Gastrocnemius medialis (tissue), 4 donors: ENCODE data around the gene SRPK2. TPM values are rescaled to one million over a fixed set of nuclear protein-coding genes. Genes with fewer than 3 reads are reported as not detected.
A peak's percentile ranks its signal among the peaks of the same experiment; 100 is the strongest.

ENCODE experiments used
- ATAC-seq, 2 donors: fragments of 150-250 bp; one replicate each; pipeline ENCODE4 v1.9.1; 2016
- DNase-seq, 2 donors: peaks; one replicate each; pipeline ENCODE4 v3.0.0-alpha.2; 2019
- H3K27ac ChIP-seq, 4 donors: fragments of 200-600 bp; sonication (generic); 1 replicate in 1 of 4; 2 replicates in 3 of 4; pipeline ENCODE4 v1.5.1; 2016 to 2018; ENCODE audit warnings: mild to moderate bottlenecking in 2 of 4, moderate library complexity in 1 of 4
- H3K27me3 ChIP-seq, 3 donors: fragments of 200-600 bp; sonication (generic) in 2 of 3; 1 replicate in 1 of 3; 2 replicates in 2 of 3; pipeline versions ENCODE4 v1.5.1 to v1.6.0; 2016 to 2019; ENCODE audit warnings: mild to moderate bottlenecking in 1 of 3, moderate library complexity in 1 of 3
- H3K36me3 ChIP-seq, 2 donors: fragments of 200-600 bp; sonication (generic) in 1 of 2; one replicate each; pipeline ENCODE4 v1.5.1; 2017 to 2018
- H3K4me1 ChIP-seq, 2 donors: fragments of 200-600 bp; sonication (generic) in 1 of 2; one replicate each; pipeline ENCODE4 v1.5.1; 2016 to 2017; ENCODE audit warnings: mild to moderate bottlenecking in 2 of 2
- H3K4me3 ChIP-seq, 4 donors: fragments of 200-600 bp; sonication (generic) in 3 of 4; 1 replicate in 1 of 4; 2 replicates in 3 of 4; pipeline ENCODE4 v1.5.1; 2016 to 2019; ENCODE audit warnings: mild to moderate bottlenecking in 2 of 4
- H3K9me3 ChIP-seq, 3 donors: fragments of 200-600 bp; sonication (generic) in 2 of 3; 1 replicate in 1 of 3; 2 replicates in 2 of 3; pipeline ENCODE4 v1.5.1; 2016 to 2019
- POLR2A ChIP-seq, 2 donors: fragments of 450-650 bp; IDR thresholded peaks; one replicate each; pipeline ENCODE4 v1.6.1; 2017; ENCODE audit warnings: antibody characterized with exemption in 2 of 2, mild to moderate bottlenecking in 2 of 2, moderate library complexity in 2 of 2
- in situ Hi-C, 4 donors: fragments of 200-750 bp; cut with MboI; loops; one replicate each; pipeline versions ENCODE4 v1.15.0 to v1.8.0; 2017; ENCODE audit warnings: low sequenced_read_pairs in 4 of 4
- intact Hi-C: fragments of 100-400 bp; cut with DNase I; formaldehyde crosslinking; loops from one replicate; pipeline ENCODE4 v1.15.1; 2023; ENCODE audit warnings: low total_unique reads
- total RNA-seq, 4 donors: library from RNA; depleted of rRNA; stranded (reverse); fragments of >200 nt; gene quantifications; one replicate each; pipeline versions ENCODE4 v1.1.0 to v1.2.3, GENCODE V29; 2016
- TF ChIP-seq, protein P1 (sequence below), 5 experiments: fragments of 450-650 bp in 3 of 5; fragments of 200-600 bp in 2 of 5; sonication (generic) in 2 of 5; IDR thresholded peaks in 4 of 5; conservative IDR thresholded peaks in 1 of 5; 1 replicate in 4 of 5; 2 replicates in 1 of 5; pipeline ENCODE4 v1.5.1; 2016 to 2019; ENCODE audit warnings: antibody characterized with exemption in 5 of 5, mild to moderate bottlenecking in 3 of 5, moderate library complexity in 3 of 5

Gene SRPK2
- total RNA-seq, 4 donors from 2014 or later = 18.1 to 49.0 (median 21.3) TPM

DNA sequence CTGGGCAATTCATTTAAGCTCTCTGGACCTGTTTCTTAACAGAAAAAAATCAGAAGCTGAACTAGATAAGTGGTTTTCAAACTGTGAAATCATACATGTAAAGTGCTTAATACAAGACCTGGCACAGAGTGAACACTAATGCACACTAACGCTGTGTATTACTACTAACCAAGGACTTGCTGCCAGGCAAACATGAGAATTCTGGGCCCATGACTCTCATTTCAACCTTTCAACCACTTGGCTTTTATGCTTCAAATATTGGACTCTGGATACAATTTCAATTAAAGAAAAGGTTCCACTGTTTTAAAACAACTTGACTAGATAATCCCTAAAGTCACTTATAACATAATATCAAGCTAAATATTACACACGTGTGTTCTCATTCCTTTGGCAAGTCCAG, 73.4 kb downstream of the SRPK2 start:
- H3K4me1 ChIP-seq = peaks cover 10 to 18% of the 10 kb centered on the region in 2 donors
- TF ChIP-seq, protein P1, sequence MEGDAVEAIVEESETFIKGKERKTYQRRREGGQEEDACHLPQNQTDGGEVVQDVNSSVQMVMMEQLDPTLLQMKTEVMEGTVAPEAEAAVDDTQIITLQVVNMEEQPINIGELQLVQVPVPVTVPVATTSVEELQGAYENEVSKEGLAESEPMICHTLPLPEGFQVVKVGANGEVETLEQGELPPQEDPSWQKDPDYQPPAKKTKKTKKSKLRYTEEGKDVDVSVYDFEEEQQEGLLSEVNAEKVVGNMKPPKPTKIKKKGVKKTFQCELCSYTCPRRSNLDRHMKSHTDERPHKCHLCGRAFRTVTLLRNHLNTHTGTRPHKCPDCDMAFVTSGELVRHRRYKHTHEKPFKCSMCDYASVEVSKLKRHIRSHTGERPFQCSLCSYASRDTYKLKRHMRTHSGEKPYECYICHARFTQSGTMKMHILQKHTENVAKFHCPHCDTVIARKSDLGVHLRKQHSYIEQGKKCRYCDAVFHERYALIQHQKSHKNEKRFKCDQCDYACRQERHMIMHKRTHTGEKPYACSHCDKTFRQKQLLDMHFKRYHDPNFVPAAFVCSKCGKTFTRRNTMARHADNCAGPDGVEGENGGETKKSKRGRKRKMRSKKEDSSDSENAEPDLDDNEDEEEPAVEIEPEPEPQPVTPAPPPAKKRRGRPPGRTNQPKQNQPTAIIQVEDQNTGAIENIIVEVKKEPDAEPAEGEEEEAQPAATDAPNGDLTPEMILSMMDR (IDR thresholded peaks at IDR 0.05 in 4 of 5, conservative IDR thresholded peaks at IDR 0.05 in 1 of 5) = no peak
- no peak for TF ChIP-seq POLR2A (IDR thresholded peaks at IDR 0.05)
- H3K27me3 ChIP-seq = no peaks in the 10 kb centered on the region
- intact Hi-C loops (no loop called here), in situ Hi-C loops (no loop called here)
- no peak for DNase-seq
- H3K9me3 ChIP-seq = no peaks in the 10 kb centered on the region
- H3K4me3 ChIP-seq = no peak overlapping the region
- H3K27ac ChIP-seq = peak overlapping the region in 3 of 4 donors; percentile 10 to 32 (median 25)
- ATAC-seq = peak in 1 of 2 donors; percentile 79
- H3K36me3 ChIP-seq = no peaks in the 10 kb centered on the region

GRCh38 chr7:105309235-105310169, 79.2 kb downstream of the SRPK2 start:
- TF ChIP-seq, protein P1 (IDR thresholded peaks at IDR 0.05 in 4 of 5, conservative IDR thresholded peaks at IDR 0.05 in 1 of 5) = no peak
- TF ChIP-seq POLR2A (IDR thresholded peaks at IDR 0.05) = no peak
- H3K36me3 ChIP-seq = no peaks in the 10 kb centered on the region
- no peak overlapping the region for H3K4me3 ChIP-seq
- peaks cover 2 to 14% of the 10 kb centered on the region in 2 donors for H3K4me1 ChIP-seq
- ATAC-seq (no peak), DNase-seq (no peak)
- H3K27me3 ChIP-seq = no peaks in the 10 kb centered on the region
- H3K27ac ChIP-seq = no peak overlapping the region
- in situ Hi-C loops (no loop called here), intact Hi-C loops (no loop called here)
- no peaks in the 10 kb centered on the region for H3K9me3 ChIP-seq

- TF ChIP-seq POLR2A (IDR thresholded peaks at IDR 0.05) = no peak
- TF ChIP-seq, protein P1 (IDR thresholded peaks at IDR 0.05 in 4 of 5, conservative IDR thresholded peaks at IDR 0.05 in 1 of 5) = no peak
- Histone ChIP-seq H3K9me3 (no peaks in the 10 kb centered on the region), H3K4me1 (peaks cover 0 to 12% of the 10 kb centered on the region in 2 donors), H3K27me3 (no peaks in the 10 kb centered on the region), H3K4me3 (no peak overlapping the region), H3K27ac (no peak overlapping the region), H3K36me3 (no peaks in the 10 kb centered on the region)
- in situ Hi-C loops (no loop called here), intact Hi-C loops (no loop called here)
- DNase-seq (no peak), ATAC-seq (no peak)
Observed at GRCh38 chr7:105307163-105307672, 81.5 kb downstream of the SRPK2 start.

- no peaks in the 10 kb centered on the region for H3K9me3 ChIP-seq
- no peak overlapping the region for H3K27ac ChIP-seq
- TF ChIP-seq, protein P1 (IDR thresholded peaks at IDR 0.05 in 4 of 5, conservative IDR thresholded peaks at IDR 0.05 in 1 of 5) = no peak
- no peak for TF ChIP-seq POLR2A (IDR thresholded peaks at IDR 0.05)
- DNase-seq (no peak), ATAC-seq (no peak)
- intact Hi-C loops = no loop called here
- H3K4me1 ChIP-seq = peaks cover 0 to 12% of the 10 kb centered on the region in 2 donors
- H3K27me3 ChIP-seq = no peaks in the 10 kb centered on the region
- no peaks in the 10 kb centered on the region for H3K36me3 ChIP-seq
- in situ Hi-C loops = no loop called here
- no peak overlapping the region for H3K4me3 ChIP-seq
Observed at GRCh38 chr7:105306298-105306748, 82.4 kb downstream of the SRPK2 start.
